GM23338 (cell line): ENCODE results near the gene CNRIP1. TPM values are rescaled to one million over a fixed set of nuclear protein-coding genes. Genes with fewer than 3 reads are reported as not detected.

Experiments
- ATAC-seq: fragments of 200-7000 bp; cut with Tn5 transposase; 3 replicates; pipeline ENCODE4 v1.9.1; 2020
- DNase-seq: peaks from one replicate; pipeline ENCODE4 v3.0.0-alpha.2; 2015; ENCODE audit warnings: low spot score
- H2AFZ ChIP-seq: fragments of 200-600 bp; sonication (generic); 2 replicates; pipeline ENCODE4 v1.8.0; 2016; ENCODE audit warnings: antibody characterized with exemption, mild to moderate bottlenecking, moderate library complexity
- H3F3A ChIP-seq: fragments of 200-600 bp; sonication (generic); replicated peaks from 2 replicates; pipeline ENCODE4 v1.8.0; 2017; ENCODE audit warnings: antibody characterized with exemption, mixed run types, low read depth
- H3K27ac ChIP-seq: fragments of 200-600 bp; sonication (generic); 2 replicates; pipeline ENCODE4 v1.6.1; 2016; ENCODE audit warnings: low read depth
- H3K27me3 ChIP-seq: fragments of 200-600 bp; sonication (generic); 2 replicates; pipeline ENCODE4 v1.8.0; 2016; ENCODE audit warnings: mild to moderate bottlenecking, mixed run types, moderate library complexity; ENCODE audit not compliant: insufficient read depth
- H3K36me3 ChIP-seq: fragments of 200-600 bp; sonication (generic); 2 replicates; pipeline ENCODE4 v1.8.0; 2016; ENCODE audit warnings: mild to moderate bottlenecking; ENCODE audit not compliant: insufficient read depth
- H3K4me1 ChIP-seq: fragments of 200-600 bp; sonication (generic); 2 replicates; pipeline ENCODE4 v1.8.0; 2016; ENCODE audit warnings: mild to moderate bottlenecking, moderate library complexity; ENCODE audit not compliant: insufficient read depth
- H3K4me2 ChIP-seq: fragments of 200-600 bp; sonication (generic); 2 replicates; pipeline ENCODE4 v1.7.1; 2017; ENCODE audit warnings: mixed run types
- H3K4me3 ChIP-seq: fragments of 200-600 bp; sonication (generic); 2 replicates; pipeline ENCODE4 v1.6.1; 2016; ENCODE audit warnings: mixed run types
- H3K79me2 ChIP-seq: fragments of 200-600 bp; sonication (generic); replicated peaks from 2 replicates; pipeline ENCODE4 v1.8.0; 2017; ENCODE audit warnings: mild to moderate bottlenecking; ENCODE audit not compliant: insufficient read depth
- H3K9me2 ChIP-seq: fragments of 200-600 bp; sonication (generic); 2 replicates; pipeline ENCODE4 v1.8.0; 2017; ENCODE audit not compliant: insufficient read depth
- H4K20me1 ChIP-seq: fragments of 200-600 bp; sonication (generic); replicated peaks from 2 replicates; pipeline ENCODE4 v1.8.0; 2017; ENCODE audit warnings: mild to moderate bottlenecking; ENCODE audit not compliant: insufficient read depth
- H3K27ac Mint-ChIP-seq: 2 replicates; pipeline ENCODE4 v1.8.0; 2020; ENCODE audit warnings: inconsistent platforms, mild to moderate bottlenecking, moderate library complexity, mixed read lengths
- H3K27me3 Mint-ChIP-seq: 3 replicates; pipeline ENCODE4 v1.8.0; 2022; ENCODE audit warnings: low read depth, mild to moderate bottlenecking, moderate library complexity, mixed read lengths, inconsistent platforms; ENCODE audit not compliant: insufficient read depth, poor library complexity
- H3K36me3 Mint-ChIP-seq: 3 replicates; pipeline ENCODE4 v1.8.0; 2021; ENCODE audit warnings: low read depth, mild to moderate bottlenecking, inconsistent platforms, moderate library complexity, mixed read lengths
- H3K4me1 Mint-ChIP-seq: 3 replicates; pipeline ENCODE4 v1.8.0; 2020; ENCODE audit warnings: mild to moderate bottlenecking, inconsistent platforms, mixed read lengths
- H3K4me3 Mint-ChIP-seq: 3 replicates; pipeline ENCODE4 v1.8.0; 2021; ENCODE audit warnings: moderate library complexity, mild to moderate bottlenecking, inconsistent platforms, mixed read lengths
- H3K9me3 Mint-ChIP-seq: 3 replicates; pipeline ENCODE4 v1.8.0; 2020; ENCODE audit warnings: moderate library complexity, mild to moderate bottlenecking, inconsistent platforms, mixed read lengths
- CREB1 ChIP-seq: fragments of 250-450 bp; sonication (Bioruptor Pico); IDR thresholded peaks from 2 replicates; pipeline ENCODE4 v1.5.0; 2020; ENCODE audit warnings: low read depth, mild to moderate bottlenecking, moderate library complexity
- CTCF ChIP-seq, 2 experiments: fragments of 200-600 bp in 1 of 2; sonication (generic) in 1 of 2; conservative IDR thresholded peaks; 2 replicates each; pipeline versions ENCODE4 v1.5.1 to v1.6.1; 2016 to 2017; ENCODE audit warnings: antibody characterized with exemption in 2 of 2, low read depth in 2 of 2, mild to moderate bottlenecking in 2 of 2, moderate library complexity in 1 of 2
- ETS1 ChIP-seq: IDR thresholded peaks from 2 replicates; pipeline ENCODE4 v1.6.1; 2016; ENCODE audit warnings: antibody characterized with exemption
- JUNB ChIP-seq: IDR thresholded peaks from one replicate; pipeline ENCODE4 v1.6.1; 2016; ENCODE audit warnings: antibody characterized with exemption; ENCODE audit not compliant: unreplicated experiment
- NANOG ChIP-seq: IDR thresholded peaks from 2 replicates; pipeline ENCODE4 v1.6.1; 2016; ENCODE audit warnings: antibody characterized with exemption, borderline replicate concordance
- POLR2AphosphoS5 ChIP-seq: IDR thresholded peaks from 2 replicates; pipeline ENCODE4 v1.6.1; 2016; ENCODE audit warnings: antibody characterized with exemption, low read depth
- ZNF114 ChIP-seq: fragments of 250-450 bp; sonication (Bioruptor Pico); IDR thresholded peaks from 2 replicates; pipeline ENCODE4 v1.5.0; 2020; ENCODE audit warnings: mild to moderate bottlenecking, moderate library complexity
- ZNF462 ChIP-seq: fragments of 250-450 bp; sonication (Bioruptor Pico); IDR thresholded peaks from 2 replicates; pipeline ENCODE4 v1.5.0; 2020; ENCODE audit warnings: mild to moderate bottlenecking, moderate library complexity
- polyA plus RNA-seq: library from polyadenylated mRNA; unstranded; fragments of >200 nt; fragmentation: Nextera tagmentation; extraction: Ambion mirVana; gene quantifications from 2 replicates; pipeline ENCODE4 v1.2.1, GENCODE V29; 2016
- total RNA-seq: library from RNA; depleted of rRNA; stranded (reverse); fragments of >200 nt; shearing (Covaris generic); gene quantifications from 2 replicates; pipeline ENCODE4 v1.2.3, GENCODE V29; 2014

Gene CNRIP1
- total and polyA plus RNA-seq, 2 experiments from 2014 or later, result 5.9 to 6.9 TPM

- peaks cover 62% of the 10 kb centered on the region for H4K20me1 ChIP-seq
Observed at GRCh38 chr2:68248361-68248760, 71.4 kb downstream of the CNRIP1 start.

GRCh38 chr2:68246396-68246795 lies 73.4 kb downstream of the CNRIP1 start:
- Histone ChIP-seq H3F3A (no peaks in the 10 kb centered on the region), H3K9me2 (no peaks in the 10 kb centered on the region), H3K27me3 (no peaks in the 10 kb centered on the region), H3K36me3 (no peaks in the 10 kb centered on the region), H3K4me2 (no peak overlapping the region), H3K79me2 (peaks cover 98% of the 10 kb centered on the region), H3K4me3 (no peak overlapping the region), H3K27ac (no peak overlapping the region), H4K20me1 (peaks cover 76% of the 10 kb centered on the region), H3K4me1 (peaks cover 32% of the 10 kb centered on the region), H2AFZ (no peak overlapping the region)
- no peak for ATAC-seq
- H3K36me3 Mint-ChIP-seq, result peaks cover 7% of the 10 kb centered on the region; the same call in 2 of the 3 replicates
- no peak for TF ChIP-seq POLR2AphosphoS5
- H3K4me1 Mint-ChIP-seq, result peaks cover 11% of the 10 kb centered on the region; the same call in 2 of the 3 replicates
- H3K9me3 Mint-ChIP-seq, result no peaks in the 10 kb centered on the region
- DNase-seq, result no peak
- no peak overlapping the region for H3K4me3 Mint-ChIP-seq
- no peak overlapping the region for H3K27ac Mint-ChIP-seq
- H3K27me3 Mint-ChIP-seq, result peaks cover 6% of the 10 kb centered on the region

More at GRCh38 chr2:68248361-68248760, 71.4 kb downstream of the CNRIP1 start:
- H3K9me2 ChIP-seq, result no peaks in the 10 kb centered on the region
- Mint-ChIP-seq H3K27ac (no peak overlapping the region), H3K9me3 (no peaks in the 10 kb centered on the region), H3K4me1 (peaks cover 7% of the 10 kb centered on the region; the same call in 2 of the 3 replicates), H3K36me3 (peaks cover 7% of the 10 kb centered on the region; the same call in 2 of the 3 replicates), H3K27me3 (peaks cover 11% of the 10 kb centered on the region), H3K4me3 (no peak overlapping the region)
- H3F3A ChIP-seq, result no peaks in the 10 kb centered on the region
- H3K36me3 ChIP-seq, result no peaks in the 10 kb centered on the region
- no peak for TF ChIP-seq JUNB
- TF ChIP-seq CTCF (conservative IDR thresholded peaks at IDR 0.05; ENCODE audit: low read depth in 2 of 2), result no peak
- TF ChIP-seq ETS1, result no peak
- no peak for DNase-seq
- peaks cover 79% of the 10 kb centered on the region for H3K79me2 ChIP-seq
- no peak overlapping the region for H3K4me2 ChIP-seq
- no peak overlapping the region for H2AFZ ChIP-seq
- H3K27ac ChIP-seq, result no peak overlapping the region
- ATAC-seq, result no peak
- H3K27me3 ChIP-seq, result no peaks in the 10 kb centered on the region
- H3K4me3 ChIP-seq, result no peak overlapping the region
- H3K4me1 ChIP-seq, result peaks cover 33% of the 10 kb centered on the region

- Histone ChIP-seq H3K79me2 (peaks cover 100% of the 10 kb centered on the region), H2AFZ (no peak overlapping the region), H3F3A (no peaks in the 10 kb centered on the region), H3K4me1 (peaks cover 40% of the 10 kb centered on the region), H3K27ac (no peak overlapping the region), H3K27me3 (no peaks in the 10 kb centered on the region), H3K36me3 (no peaks in the 10 kb centered on the region), H3K4me3 (no peak overlapping the region), H4K20me1 (peaks cover 80% of the 10 kb centered on the region), H3K9me2 (no peaks in the 10 kb centered on the region), H3K4me2 (no peak overlapping the region)
- no peak for DNase-seq
- Mint-ChIP-seq H3K4me1 (peaks cover 17% of the 10 kb centered on the region), H3K9me3 (no peaks in the 10 kb centered on the region), H3K36me3 (peaks cover 3% of the 10 kb centered on the region; the same call in 1 of the 3 replicates), H3K27me3 (no peaks in the 10 kb centered on the region), H3K27ac (no peak overlapping the region), H3K4me3 (no peak overlapping the region)
- ATAC-seq, result no peak
- TF ChIP-seq ZNF114 (no peak), CREB1 (CRISPR knock-in tag) (no peak), NANOG (no peak), ZNF462 (CRISPR knock-in tag) (no peak)
Observed at GRCh38 chr2:68245672-68246071, 74.1 kb downstream of the CNRIP1 start.
